Measurements from ENCODE around the gene MAST3.

DNA sequence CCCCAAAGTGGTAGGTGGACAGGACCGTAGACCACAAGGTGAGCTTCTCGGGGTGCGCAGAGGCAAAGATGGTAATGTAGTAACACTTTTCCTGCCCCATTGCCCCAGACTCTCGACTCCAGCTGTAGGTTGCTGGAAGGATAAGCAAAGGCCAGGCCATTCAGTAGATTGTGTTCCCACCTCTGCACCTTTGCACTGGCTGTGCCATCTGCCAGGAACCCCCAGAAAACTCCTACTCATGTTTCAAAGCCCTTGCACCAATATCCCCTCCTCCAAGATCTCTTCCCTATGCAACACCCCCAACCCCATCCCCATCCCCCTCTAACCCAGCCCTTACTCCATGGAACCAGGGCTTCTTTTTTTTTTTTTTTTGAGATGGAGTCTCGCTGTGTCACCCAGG is 29.2 kb upstream of the MAST3 start:
- no peak for TF ChIP-seq EZH2 (IDR thresholded peaks at IDR 0.05; ENCODE audit: borderline replicate concordance, low read length)
- TF ChIP-seq, protein P1, sequence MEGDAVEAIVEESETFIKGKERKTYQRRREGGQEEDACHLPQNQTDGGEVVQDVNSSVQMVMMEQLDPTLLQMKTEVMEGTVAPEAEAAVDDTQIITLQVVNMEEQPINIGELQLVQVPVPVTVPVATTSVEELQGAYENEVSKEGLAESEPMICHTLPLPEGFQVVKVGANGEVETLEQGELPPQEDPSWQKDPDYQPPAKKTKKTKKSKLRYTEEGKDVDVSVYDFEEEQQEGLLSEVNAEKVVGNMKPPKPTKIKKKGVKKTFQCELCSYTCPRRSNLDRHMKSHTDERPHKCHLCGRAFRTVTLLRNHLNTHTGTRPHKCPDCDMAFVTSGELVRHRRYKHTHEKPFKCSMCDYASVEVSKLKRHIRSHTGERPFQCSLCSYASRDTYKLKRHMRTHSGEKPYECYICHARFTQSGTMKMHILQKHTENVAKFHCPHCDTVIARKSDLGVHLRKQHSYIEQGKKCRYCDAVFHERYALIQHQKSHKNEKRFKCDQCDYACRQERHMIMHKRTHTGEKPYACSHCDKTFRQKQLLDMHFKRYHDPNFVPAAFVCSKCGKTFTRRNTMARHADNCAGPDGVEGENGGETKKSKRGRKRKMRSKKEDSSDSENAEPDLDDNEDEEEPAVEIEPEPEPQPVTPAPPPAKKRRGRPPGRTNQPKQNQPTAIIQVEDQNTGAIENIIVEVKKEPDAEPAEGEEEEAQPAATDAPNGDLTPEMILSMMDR (conservative IDR thresholded peaks at IDR 0.05 in 1 of 2, IDR thresholded peaks at IDR 0.05 in 1 of 2; ENCODE audit: extremely low read depth in 1 of 2, insufficient read depth in 1 of 2, low read depth in 1 of 2, low read length in 2 of 2): no peak

Data from mammary epithelial cell (primary cell).